Glutamatergic neuron (in vitro differentiated cells): ENCODE measurements around the gene RBFOX2. TPM values are rescaled to one million over a fixed set of nuclear protein-coding genes. Genes with fewer than 3 reads are reported as not detected.

Source experiments
- DNase-seq: peaks from one replicate; pipeline ENCODE4 v3.0.0; 2022
- H3K27ac Mint-ChIP-seq: one replicate; pipeline ENCODE4 v1.8.0; 2020; ENCODE audit warnings: mild to moderate bottlenecking, mixed read lengths, inconsistent platforms; ENCODE audit not compliant: unreplicated experiment
- H3K27me3 Mint-ChIP-seq: one replicate; pipeline ENCODE4 v1.8.0; 2020; ENCODE audit warnings: mild to moderate bottlenecking, moderate library complexity, mixed read lengths, inconsistent platforms; ENCODE audit not compliant: unreplicated experiment
- H3K36me3 Mint-ChIP-seq: one replicate; pipeline ENCODE4 v1.8.0; 2020; ENCODE audit warnings: mild to moderate bottlenecking, mixed read lengths, inconsistent platforms; ENCODE audit not compliant: unreplicated experiment
- H3K4me1 Mint-ChIP-seq: one replicate; pipeline ENCODE4 v1.8.0; 2020; ENCODE audit warnings: mild to moderate bottlenecking, low read depth, mixed read lengths, inconsistent platforms; ENCODE audit not compliant: unreplicated experiment
- H3K4me3 Mint-ChIP-seq: one replicate; pipeline ENCODE4 v1.8.0; 2020; ENCODE audit warnings: mild to moderate bottlenecking, mixed read lengths, inconsistent platforms; ENCODE audit not compliant: unreplicated experiment
- H3K9me3 Mint-ChIP-seq: one replicate; pipeline ENCODE4 v1.8.0; 2020; ENCODE audit warnings: mild to moderate bottlenecking, moderate library complexity, mixed read lengths, inconsistent platforms; ENCODE audit not compliant: unreplicated experiment
- total RNA-seq: library from RNA; stranded (reverse); fragmentation: NEBNext Ultra II Directional; extraction: Animal tissue kit (Norgen Biotek cat#: 25700); gene quantifications from one replicate; pipeline ENCODE4 v1.2.1, GENCODE V29; 2021; ENCODE audit not compliant: unreplicated experiment
- TF ChIP-seq, protein P1 (sequence below): fragments of 200-600 bp; sonication (generic); IDR thresholded peaks from one replicate; pipeline ENCODE4 v1.5.0; 2021; ENCODE audit not compliant: partially characterized antibody, unreplicated experiment

The RBFOX2 gene
- total RNA-seq, 1 donor from 2014 or later: 380 TPM

DNA sequence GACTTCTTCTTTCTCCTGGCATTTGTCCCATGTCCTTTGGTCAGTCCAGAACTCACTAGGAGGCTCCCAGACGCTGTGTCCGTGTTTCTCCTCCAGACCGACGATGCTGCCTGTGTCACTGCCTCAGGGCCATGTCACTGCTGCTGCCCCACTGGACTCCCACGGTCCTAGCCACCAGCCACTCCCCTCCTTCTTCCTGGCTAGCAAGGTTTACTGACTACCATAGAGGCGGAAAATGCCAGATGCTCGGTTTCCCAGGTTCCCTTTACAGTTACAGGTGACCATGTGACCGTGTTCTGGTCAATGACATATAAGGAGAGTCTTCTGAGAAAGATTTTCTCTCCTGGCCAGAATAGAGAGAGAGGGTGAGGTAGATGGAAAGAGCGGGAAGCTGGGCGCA lies 40.7 kb upstream of the RBFOX2 start:
- H3K4me3 Mint-ChIP-seq: no peak overlapping the region
- peaks cover 4% of the 10 kb centered on the region for H3K9me3 Mint-ChIP-seq
- H3K27ac Mint-ChIP-seq: no peak overlapping the region
- DNase-seq: no peak
- H3K36me3 Mint-ChIP-seq: no peaks in the 10 kb centered on the region
- TF ChIP-seq, protein P1, sequence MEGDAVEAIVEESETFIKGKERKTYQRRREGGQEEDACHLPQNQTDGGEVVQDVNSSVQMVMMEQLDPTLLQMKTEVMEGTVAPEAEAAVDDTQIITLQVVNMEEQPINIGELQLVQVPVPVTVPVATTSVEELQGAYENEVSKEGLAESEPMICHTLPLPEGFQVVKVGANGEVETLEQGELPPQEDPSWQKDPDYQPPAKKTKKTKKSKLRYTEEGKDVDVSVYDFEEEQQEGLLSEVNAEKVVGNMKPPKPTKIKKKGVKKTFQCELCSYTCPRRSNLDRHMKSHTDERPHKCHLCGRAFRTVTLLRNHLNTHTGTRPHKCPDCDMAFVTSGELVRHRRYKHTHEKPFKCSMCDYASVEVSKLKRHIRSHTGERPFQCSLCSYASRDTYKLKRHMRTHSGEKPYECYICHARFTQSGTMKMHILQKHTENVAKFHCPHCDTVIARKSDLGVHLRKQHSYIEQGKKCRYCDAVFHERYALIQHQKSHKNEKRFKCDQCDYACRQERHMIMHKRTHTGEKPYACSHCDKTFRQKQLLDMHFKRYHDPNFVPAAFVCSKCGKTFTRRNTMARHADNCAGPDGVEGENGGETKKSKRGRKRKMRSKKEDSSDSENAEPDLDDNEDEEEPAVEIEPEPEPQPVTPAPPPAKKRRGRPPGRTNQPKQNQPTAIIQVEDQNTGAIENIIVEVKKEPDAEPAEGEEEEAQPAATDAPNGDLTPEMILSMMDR: no peak
- peaks cover 13% of the 10 kb centered on the region for H3K4me1 Mint-ChIP-seq
- H3K27me3 Mint-ChIP-seq: peaks cover 3% of the 10 kb centered on the region

DNA sequence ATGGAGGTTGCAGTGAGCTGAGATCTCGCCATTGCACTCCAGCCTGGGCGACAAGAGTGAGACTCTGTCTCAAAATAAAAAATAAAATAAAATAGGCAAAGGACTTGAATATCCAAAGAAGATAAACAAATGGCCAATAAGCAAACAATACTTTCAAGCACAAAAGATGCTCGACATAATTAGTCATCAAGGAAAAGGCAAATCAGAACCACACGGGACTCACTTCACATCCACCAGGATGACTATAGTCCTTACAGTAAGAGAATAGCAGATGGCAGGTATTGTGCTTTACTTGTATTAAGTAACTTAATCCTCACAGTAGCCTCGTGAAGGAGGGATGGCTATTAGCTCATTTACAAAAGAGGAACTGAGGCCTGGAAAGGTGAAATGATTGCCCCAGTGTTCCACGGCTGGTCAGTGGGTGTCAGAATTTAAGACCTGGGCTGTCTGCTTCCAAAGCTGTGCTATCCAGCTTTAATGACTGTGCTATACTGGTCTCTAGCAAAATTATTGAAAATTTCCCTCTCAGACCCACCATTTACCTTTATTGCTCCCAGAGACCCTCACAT lies 40.2 kb upstream of the RBFOX2 start:
- H3K4me1 Mint-ChIP-seq: peaks cover 13% of the 10 kb centered on the region
- TF ChIP-seq, protein P1: no peak
- H3K27ac Mint-ChIP-seq: no peak overlapping the region
- no peak overlapping the region for H3K4me3 Mint-ChIP-seq
- peaks cover 3% of the 10 kb centered on the region for H3K27me3 Mint-ChIP-seq
- H3K9me3 Mint-ChIP-seq: peaks cover 4% of the 10 kb centered on the region
- no peaks in the 10 kb centered on the region for H3K36me3 Mint-ChIP-seq
- DNase-seq: no peak

DNA sequence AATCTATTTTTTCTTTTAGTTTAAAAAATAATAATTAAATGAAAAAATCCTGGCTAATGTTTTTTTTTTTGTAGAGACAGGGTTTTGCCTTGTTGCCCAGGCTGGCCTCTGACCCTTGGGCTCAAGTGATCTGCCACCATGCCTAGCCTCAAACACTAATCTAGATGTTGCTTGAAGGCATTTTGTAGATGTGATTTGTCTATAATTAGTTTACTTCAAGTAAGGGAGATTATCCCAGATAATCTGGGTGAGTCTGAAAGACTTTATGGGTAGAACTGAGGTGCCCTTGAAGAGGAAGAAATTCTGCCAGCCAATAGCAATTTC lies 38.6 kb upstream of the RBFOX2 start:
- TF ChIP-seq, protein P1: no peak
- DNase-seq: no peak
- Mint-ChIP-seq H3K4me1 (peaks cover 13% of the 10 kb centered on the region), H3K36me3 (no peaks in the 10 kb centered on the region), H3K27ac (no peak overlapping the region), H3K9me3 (peaks cover 4% of the 10 kb centered on the region), H3K4me3 (no peak overlapping the region), H3K27me3 (peaks cover 5% of the 10 kb centered on the region)

DNA sequence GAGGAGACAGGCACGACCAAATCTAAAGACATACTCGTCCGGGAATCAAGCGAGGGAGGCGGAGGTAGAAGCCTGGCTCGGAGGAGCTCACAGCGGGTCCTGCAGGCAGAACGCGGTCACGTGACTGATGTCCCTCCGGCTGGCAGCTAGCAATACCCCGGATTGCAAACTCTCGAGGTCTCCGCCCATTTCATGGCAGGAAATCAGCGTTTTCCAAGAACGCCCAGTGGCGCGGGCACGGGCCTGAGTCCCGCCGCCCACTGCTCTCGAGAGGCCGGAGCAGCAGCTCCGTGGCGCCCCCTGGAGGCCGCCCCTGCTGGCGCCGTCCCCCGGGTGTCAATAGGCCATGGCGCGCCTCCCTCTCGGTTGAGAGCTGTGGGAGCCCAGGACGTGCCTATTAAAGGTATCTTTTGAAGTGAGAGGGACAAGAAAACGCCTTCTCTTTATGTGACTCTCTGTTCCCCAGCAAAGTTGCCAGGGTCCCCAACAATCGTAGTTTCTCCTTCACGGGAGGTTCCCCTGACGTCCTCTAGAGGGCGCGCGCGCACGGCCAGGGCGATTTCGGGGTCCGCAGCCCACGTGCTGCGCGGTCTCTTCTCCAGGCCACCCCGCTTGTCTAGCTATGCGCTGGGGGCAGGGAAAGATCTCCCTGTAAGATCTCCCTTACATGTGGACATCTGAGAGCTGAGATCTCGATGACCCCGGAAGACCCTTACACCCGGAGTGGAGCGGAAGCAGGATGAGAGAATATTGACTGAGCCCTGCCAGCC lies 37.3 kb upstream of the RBFOX2 start:
- TF ChIP-seq, protein P1: peak; percentile 100
- DNase-seq: peak; percentile 92
- peaks cover 5% of the 10 kb centered on the region for H3K27me3 Mint-ChIP-seq
- peak overlapping the region; percentile 96 for H3K4me3 Mint-ChIP-seq
- H3K36me3 Mint-ChIP-seq: no peaks in the 10 kb centered on the region
- H3K9me3 Mint-ChIP-seq: peaks cover 4% of the 10 kb centered on the region
- peaks cover 13% of the 10 kb centered on the region for H3K4me1 Mint-ChIP-seq
- peak overlapping the region; percentile 97 for H3K27ac Mint-ChIP-seq

DNA sequence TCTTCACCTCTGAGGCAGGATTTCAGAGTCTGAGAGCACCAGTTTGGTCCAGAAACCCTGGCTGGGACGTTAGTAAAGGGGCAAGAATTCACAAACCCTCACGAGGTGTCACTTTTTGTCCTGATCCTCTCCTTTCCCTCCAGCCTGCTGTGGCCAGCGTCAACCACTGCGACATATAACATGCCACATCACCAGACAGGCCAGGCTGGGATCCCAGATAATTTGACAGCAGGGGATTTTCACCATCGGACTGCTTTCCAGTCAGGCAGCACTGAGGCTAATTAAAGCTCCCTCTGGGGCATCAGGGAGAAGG lies 36.8 kb upstream of the RBFOX2 start:
- Mint-ChIP-seq H3K9me3 (peaks cover 4% of the 10 kb centered on the region), H3K4me3 (peak overlapping the region; percentile 96), H3K27ac (peak overlapping the region; percentile 97), H3K36me3 (no peaks in the 10 kb centered on the region), H3K27me3 (peaks cover 5% of the 10 kb centered on the region), H3K4me1 (peaks cover 13% of the 10 kb centered on the region)
- DNase-seq: no peak
- TF ChIP-seq, protein P1: no peak
